BJ (cell line): ENCODE measurements around the gene CPEB3. TPM values are rescaled to one million over a fixed set of nuclear protein-coding genes. Genes with fewer than 3 reads are reported as not detected.

Experiments used
- CTCF ChIA-PET: fragments of 350-600 bp; formaldehyde crosslinking; extraction: SDS; loops from one replicate; lab custom pipeline; 2021; ENCODE audit warnings: antibody characterized with exemption, inconsistent platforms; lab: Yijun Ruan, JAX
- POLR2A ChIA-PET: fragments of 300-600 bp; sonication (Branson Sonifier 250); formaldehyde crosslinking; extraction: SDS; loops from one replicate; lab custom pipeline; 2021; ENCODE audit warnings: antibody characterized with exemption; lab: Charles Lee
- DNase-seq: peaks from one replicate; pipeline ENCODE4 v3.0.0-alpha.2; 2011; ENCODE audit warnings: low read depth
- H3K27me3 ChIP-seq: 2 replicates; pipeline ENCODE4 v1.6.0; 2011; ENCODE audit warnings: low read length; ENCODE audit not compliant: control insufficient read depth, insufficient read depth
- H3K36me3 ChIP-seq: 2 replicates; pipeline ENCODE4 v1.5.1; 2011; ENCODE audit warnings: low read length; ENCODE audit not compliant: control insufficient read depth, insufficient read depth
- H3K4me3 ChIP-seq: 2 replicates; pipeline ENCODE4 v1.5.1; 2011; ENCODE audit warnings: low read depth, mild to moderate bottlenecking, control low read depth, low read length
- CTCF ChIP-seq: IDR thresholded peaks from 2 replicates; pipeline ENCODE4 v1.5.1; 2011; ENCODE audit warnings: low read depth, mild to moderate bottlenecking, control low read depth, inconsistent platforms, low read length, moderate library complexity; ENCODE audit not compliant: insufficient read depth
- polyA plus RNA-seq: library from polyadenylated mRNA; depleted of rRNA; stranded (reverse); fragments of >200 nt; gene quantifications from 2 replicates; pipeline ENCODE4 v1.2.3, GENCODE V29; 2011

Gene CPEB3
- polyA plus RNA-seq, 1 experiment: 0.28 TPM

GRCh38 chr10:92076722-92077121 is 214.2 kb downstream of the CPEB3 start:
- CTCF ChIA-PET: interaction anchor here (2.9 kb wide), 1 partner anchor 11 kb away, joined by 10 read pairs; no protein-coding TSS in a partner anchor

GRCh38 chr10:92075829-92076228 is 215.0 kb downstream of the CPEB3 start:
- no peak for DNase-seq
- CTCF ChIA-PET: interaction anchor here (0.9 to 1.5 kb wide), 3 partner anchors 36 to 215 kb away, joined by 3 read pairs; partner anchors contain the start of genes CPEB3 and MARCHF5
- TF ChIP-seq CTCF: no peak
- no peak overlapping the region for H3K4me3 ChIP-seq
- H3K27me3 ChIP-seq: no peaks in the 10 kb centered on the region
- POLR2A ChIA-PET: no interaction called here
- no peaks in the 10 kb centered on the region for H3K36me3 ChIP-seq

More at GRCh38 chr10:92076722-92077121, 214.2 kb downstream of the CPEB3 start:
- no peak for TF ChIP-seq CTCF
- H3K36me3 ChIP-seq: no peaks in the 10 kb centered on the region
- no peaks in the 10 kb centered on the region for H3K27me3 ChIP-seq
- POLR2A ChIA-PET: no interaction called here
- DNase-seq: no peak
- H3K4me3 ChIP-seq: no peak overlapping the region

- TF ChIP-seq CTCF: no peak
- no peak for DNase-seq
- Histone ChIP-seq H3K27me3 (no peaks in the 10 kb centered on the region), H3K4me3 (no peak overlapping the region), H3K36me3 (no peaks in the 10 kb centered on the region)
- CTCF ChIA-PET: interaction anchor here (0.6 to 2.0 kb wide), 8 partner anchors 10 to 674 kb away, joined by 3 to 7 read pairs (median 3); partner anchors contain the start of genes CPEB3 and MARCHF5
- POLR2A ChIA-PET: no interaction called here
Measured at GRCh38 chr10:92074126-92074887, 216.6 kb downstream of the CPEB3 start.

GRCh38 chr10:92068900-92069299 is 222.0 kb downstream of the CPEB3 start:
- Histone ChIP-seq H3K27me3 (no peaks in the 10 kb centered on the region), H3K4me3 (no peak overlapping the region), H3K36me3 (no peaks in the 10 kb centered on the region)
- TF ChIP-seq CTCF: no peak
- ChIA-PET POLR2A (no interaction called here), CTCF (interaction anchor here (0.7 to 0.9 kb wide), 2 partner anchors 240 to 271 kb away, joined by 3 read pairs; no protein-coding TSS in a partner anchor)
- DNase-seq: no peak

GRCh38 chr10:92066386-92066785 is 224.5 kb downstream of the CPEB3 start:
- H3K36me3 ChIP-seq: no peaks in the 10 kb centered on the region
- ChIA-PET POLR2A (no interaction called here), CTCF (no interaction called here)
- no peak for TF ChIP-seq CTCF
- no peaks in the 10 kb centered on the region for H3K27me3 ChIP-seq
- H3K4me3 ChIP-seq: no peak overlapping the region
- DNase-seq: no peak
